Measurements from ENCODE around the gene CDK6.

The CDK6 gene

GRCh38 chr7:92669616-92670165 is 166.7 kb downstream of the CDK6 start:
- no peak for DNase-seq (ENCODE audit: extremely low spot score)
- CTCF ChIA-PET, result no interaction called here
- POLR2A ChIA-PET, result no interaction called here
- TF ChIP-seq NFRKB (IDR thresholded peaks at IDR 0.05), result no peak
- TF ChIP-seq FOXM1 (IDR thresholded peaks at IDR 0.05; ENCODE audit: borderline replicate concordance), result no peak
- no peak for TF ChIP-seq ARNT (IDR thresholded peaks at IDR 0.05)
- no peak for TF ChIP-seq SP1 (IDR thresholded peaks at IDR 0.05)
- TF ChIP-seq L3MBTL2 (conservative IDR thresholded peaks at IDR 0.05), result no peak
- TF ChIP-seq ELF4 (IDR thresholded peaks at IDR 0.05), result no peak
- no peak for TF ChIP-seq ZNF384 (IDR thresholded peaks at IDR 0.05)

- POLR2A ChIA-PET, result no interaction called here
- TF ChIP-seq PKNOX1 (IDR thresholded peaks at IDR 0.05), result no peak
- no peak for TF ChIP-seq ARNT (IDR thresholded peaks at IDR 0.05)
- no peak for TF ChIP-seq BHLHE40 (IDR thresholded peaks at IDR 0.05; ENCODE audit: borderline replicate concordance)
- no peak for TF ChIP-seq FOXM1 (IDR thresholded peaks at IDR 0.05; ENCODE audit: borderline replicate concordance)
- no peak for TF ChIP-seq TARDBP (IDR thresholded peaks at IDR 0.05)
- DNase-seq (ENCODE audit: extremely low spot score), result no peak
- CTCF ChIA-PET, result no interaction called here
Observed at GRCh38 chr7:92668564-92668963, 167.8 kb downstream of the CDK6 start.

- no peak for DNase-seq (ENCODE audit: extremely low spot score)
- ChIA-PET POLR2A (no interaction called here), CTCF (no interaction called here)
- no peak for TF ChIP-seq LEF1 (IDR thresholded peaks at IDR 0.05; ENCODE audit: borderline replicate concordance)
- no peak for TF ChIP-seq BHLHE40 (IDR thresholded peaks at IDR 0.05; ENCODE audit: borderline replicate concordance)
- TF ChIP-seq FOXA1 (IDR thresholded peaks at IDR 0.05), result no peak
- TF ChIP-seq TARDBP (IDR thresholded peaks at IDR 0.05), result no peak
- TF ChIP-seq ARNT (IDR thresholded peaks at IDR 0.05), result no peak
- no peak for TF ChIP-seq PKNOX1 (IDR thresholded peaks at IDR 0.05)
- no peak for TF ChIP-seq ELF4 (IDR thresholded peaks at IDR 0.05)
- no peak for TF ChIP-seq SP1 (IDR thresholded peaks at IDR 0.05)
- TF ChIP-seq ZNF384 (IDR thresholded peaks at IDR 0.05), result no peak
- TF ChIP-seq FOXK2 (IDR thresholded peaks at IDR 0.05), result no peak
- TF ChIP-seq SUZ12 (IDR thresholded peaks at IDR 0.05), result no peak
Observed at GRCh38 chr7:92667816-92668535, 168.4 kb downstream of the CDK6 start.

GRCh38 chr7:92665926-92666325 is 170.4 kb downstream of the CDK6 start:
- no peak for DNase-seq (ENCODE audit: extremely low spot score)
- TF ChIP-seq SUZ12 (IDR thresholded peaks at IDR 0.05) (no peak), LEF1 (IDR thresholded peaks at IDR 0.05; ENCODE audit: borderline replicate concordance) (no peak), BHLHE40 (IDR thresholded peaks at IDR 0.05; ENCODE audit: borderline replicate concordance) (no peak), ARNT (IDR thresholded peaks at IDR 0.05) (no peak), ELF4 (IDR thresholded peaks at IDR 0.05) (no peak), CTBP1 (IDR thresholded peaks at IDR 0.05; ENCODE audit: borderline replicate concordance) (no peak), PKNOX1 (IDR thresholded peaks at IDR 0.05) (no peak), NFRKB (IDR thresholded peaks at IDR 0.05) (no peak), FOXM1 (IDR thresholded peaks at IDR 0.05; ENCODE audit: borderline replicate concordance) (no peak), L3MBTL2 (conservative IDR thresholded peaks at IDR 0.05) (no peak), HDGF (IDR thresholded peaks at IDR 0.05; ENCODE audit: borderline replicate concordance) (no peak), FOXK2 (IDR thresholded peaks at IDR 0.05) (no peak), SP1 (IDR thresholded peaks at IDR 0.05) (no peak), FOXA1 (IDR thresholded peaks at IDR 0.05) (no peak), TARDBP (IDR thresholded peaks at IDR 0.05) (no peak), ZNF384 (IDR thresholded peaks at IDR 0.05) (no peak)
- ChIA-PET POLR2A (no interaction called here), CTCF (no interaction called here)

GRCh38 chr7:92661651-92662050 is 174.7 kb downstream of the CDK6 start:
- TF ChIP-seq ZNF384 (IDR thresholded peaks at IDR 0.05) (no peak), HDGF (IDR thresholded peaks at IDR 0.05; ENCODE audit: borderline replicate concordance) (no peak), FOXA1 (IDR thresholded peaks at IDR 0.05) (no peak), ARNT (IDR thresholded peaks at IDR 0.05) (no peak), FOXK2 (IDR thresholded peaks at IDR 0.05) (no peak), L3MBTL2 (conservative IDR thresholded peaks at IDR 0.05) (no peak), PKNOX1 (IDR thresholded peaks at IDR 0.05) (no peak), CTBP1 (IDR thresholded peaks at IDR 0.05; ENCODE audit: borderline replicate concordance) (no peak), SP1 (IDR thresholded peaks at IDR 0.05) (no peak), BHLHE40 (IDR thresholded peaks at IDR 0.05; ENCODE audit: borderline replicate concordance) (no peak), ELF4 (IDR thresholded peaks at IDR 0.05) (no peak), NFRKB (IDR thresholded peaks at IDR 0.05) (no peak), LEF1 (IDR thresholded peaks at IDR 0.05; ENCODE audit: borderline replicate concordance) (no peak), FOXM1 (IDR thresholded peaks at IDR 0.05; ENCODE audit: borderline replicate concordance) (no peak), SUZ12 (IDR thresholded peaks at IDR 0.05) (no peak), TARDBP (IDR thresholded peaks at IDR 0.05) (no peak)
- ChIA-PET POLR2A (no interaction called here), CTCF (no interaction called here)
- DNase-seq (ENCODE audit: extremely low spot score), result no peak

GRCh38 chr7:92658671-92659070 is 177.7 kb downstream of the CDK6 start:
- ChIA-PET CTCF (no interaction called here), POLR2A (no interaction called here)
- DNase-seq (ENCODE audit: extremely low spot score), result no peak
- no peak for TF ChIP-seq PKNOX1 (IDR thresholded peaks at IDR 0.05)
- no peak for TF ChIP-seq ELF4 (IDR thresholded peaks at IDR 0.05)
- TF ChIP-seq BHLHE40 (IDR thresholded peaks at IDR 0.05; ENCODE audit: borderline replicate concordance), result no peak
- no peak for TF ChIP-seq HDGF (IDR thresholded peaks at IDR 0.05; ENCODE audit: borderline replicate concordance)
- TF ChIP-seq FOXK2 (IDR thresholded peaks at IDR 0.05), result no peak
- no peak for TF ChIP-seq L3MBTL2 (conservative IDR thresholded peaks at IDR 0.05)
- TF ChIP-seq FOXA1 (IDR thresholded peaks at IDR 0.05), result no peak
